ENCODE measurements around the gene THRB. TPM values are rescaled to one million over a fixed set of nuclear protein-coding genes. Genes with fewer than 3 reads are reported as not detected.

The THRB gene
- total RNA-seq, 2 experiments from 2014 or later = not detected

DNA sequence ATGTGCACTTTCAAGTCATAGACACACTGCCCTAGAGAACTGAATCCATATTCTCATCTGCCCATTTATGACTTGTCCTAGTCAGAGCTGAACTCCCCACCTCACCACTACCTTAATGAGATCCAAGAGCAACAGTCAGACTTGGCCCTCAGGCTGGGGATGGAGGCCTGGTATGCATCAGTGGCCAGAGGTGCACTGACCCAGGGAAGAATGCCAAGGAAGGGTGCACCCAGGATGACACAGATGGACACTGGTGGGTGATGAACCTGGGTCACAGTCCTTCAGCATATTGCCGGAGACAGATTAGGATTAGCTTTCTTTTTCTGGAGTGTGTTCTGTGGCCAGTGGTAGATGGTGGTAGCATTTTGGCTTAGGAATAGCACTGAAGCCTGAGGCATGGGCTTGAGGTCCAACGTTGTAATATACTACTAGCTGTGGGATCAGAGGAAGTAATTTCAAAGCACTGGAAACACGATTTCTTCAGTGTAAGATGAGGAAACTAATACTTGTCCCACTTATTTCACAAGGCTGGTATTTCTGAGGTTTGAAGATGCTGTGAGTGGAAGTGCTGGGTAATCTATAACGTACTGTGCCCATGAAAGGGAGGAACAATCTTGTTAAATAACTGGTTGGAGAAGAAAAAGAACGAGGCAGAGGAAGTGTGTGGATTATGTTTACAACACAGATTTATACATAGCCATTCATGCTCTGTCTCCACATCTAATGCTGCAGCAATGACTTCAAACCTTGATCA, 265.0 kb downstream of the THRB start:
- Mint-ChIP-seq H3K4me1 (no peaks in the 10 kb centered on the region), H3K36me3 (no peaks in the 10 kb centered on the region), H3K4me3 (no peak overlapping the region), H3K27me3 (peaks cover 7% of the 10 kb centered on the region), H3K9me3 (ENCODE audit: low read depth) (no peaks in the 10 kb centered on the region), H3K27ac (no peak overlapping the region)
- ATAC-seq (no peak), DNase-seq (no peak)
- CTCF ChIA-PET = no interaction called here

DNA sequence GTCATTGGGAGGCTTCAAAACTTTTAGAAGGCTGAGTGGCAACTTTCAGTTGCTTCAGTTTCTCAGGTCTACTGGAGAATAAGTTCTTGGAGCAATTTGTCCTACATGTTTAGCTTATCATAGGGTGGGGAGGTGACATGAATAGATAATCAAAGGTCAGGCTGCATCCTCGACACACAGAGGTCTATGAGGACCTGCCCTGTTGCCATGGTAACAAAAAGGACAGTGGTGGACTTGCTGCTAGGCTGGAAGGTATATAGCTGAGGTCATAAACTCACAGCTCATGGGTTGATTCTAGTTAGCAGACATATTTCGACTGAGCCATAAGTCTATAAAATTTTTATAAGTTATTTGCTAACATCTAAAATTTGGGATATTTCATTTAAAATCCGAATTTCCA, 267.0 kb downstream of the THRB start:
- Mint-ChIP-seq H3K4me1 (no peaks in the 10 kb centered on the region), H3K27ac (no peak overlapping the region), H3K27me3 (peaks cover 5% of the 10 kb centered on the region), H3K36me3 (no peaks in the 10 kb centered on the region), H3K4me3 (no peak overlapping the region), H3K9me3 (ENCODE audit: low read depth) (no peaks in the 10 kb centered on the region)
- CTCF ChIA-PET = interaction anchor here (1.3 to 1.6 kb wide), 2 partner anchors 9 to 42 kb away, joined by 3 read pairs; no protein-coding TSS in a partner anchor
- ATAC-seq (no peak), DNase-seq (no peak)

DNA sequence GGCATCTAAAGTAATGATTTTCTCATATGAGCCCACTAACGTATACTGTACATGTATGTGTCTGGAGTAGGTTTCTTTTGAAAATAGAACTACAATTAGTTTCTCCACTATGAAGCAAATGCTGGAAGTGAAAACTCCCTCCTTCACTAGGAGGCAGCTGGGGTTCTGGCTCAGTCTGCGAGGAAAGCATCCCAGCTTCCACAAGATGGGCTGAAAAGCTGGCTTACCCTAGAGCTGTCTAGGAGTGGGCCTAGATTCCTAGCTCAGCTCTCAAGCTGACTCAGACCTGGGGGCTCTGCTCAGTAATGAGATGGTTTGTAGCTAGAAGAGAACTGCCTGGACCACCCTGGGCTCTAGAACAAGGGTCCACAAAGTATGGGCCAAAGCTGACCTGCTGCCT, 268.3 kb downstream of the THRB start:
- H3K36me3 Mint-ChIP-seq = no peaks in the 10 kb centered on the region
- no peaks in the 10 kb centered on the region for H3K4me1 Mint-ChIP-seq
- CTCF ChIA-PET = interaction anchor here (1.3 kb wide), 1 partner anchor 41 kb away, joined by 3 read pairs; no protein-coding TSS in a partner anchor
- no peak for ATAC-seq
- peaks cover 6% of the 10 kb centered on the region for H3K27me3 Mint-ChIP-seq
- H3K4me3 Mint-ChIP-seq = no peak overlapping the region
- no peak for DNase-seq
- no peaks in the 10 kb centered on the region for H3K9me3 Mint-ChIP-seq (ENCODE audit: low read depth)
- no peak overlapping the region for H3K27ac Mint-ChIP-seq

DNA sequence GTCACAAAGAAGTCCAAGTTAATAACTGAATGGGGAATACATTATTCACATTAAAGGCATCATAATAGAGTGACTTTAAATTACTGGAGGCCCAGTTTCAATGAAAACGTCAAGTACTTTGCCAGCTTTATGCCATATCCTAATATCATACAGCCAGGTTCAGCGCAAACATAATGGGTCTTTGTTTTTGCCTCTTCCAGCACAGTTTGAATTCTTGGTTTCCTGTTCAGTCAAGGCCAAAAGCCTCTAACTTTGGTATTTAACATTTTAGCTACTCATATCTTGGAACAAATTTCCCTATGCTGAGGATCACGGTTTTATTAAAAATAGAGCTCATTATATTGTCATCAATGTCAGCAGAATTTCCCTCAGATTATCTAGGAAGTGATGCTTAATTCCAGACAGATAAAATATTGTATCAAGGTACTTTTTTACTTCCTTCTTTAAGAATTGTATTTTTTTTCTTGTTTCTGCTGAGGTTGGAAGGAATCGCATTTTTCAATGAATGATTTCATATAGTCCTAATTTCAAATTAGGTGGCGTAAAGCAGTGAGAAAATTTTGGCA, 269.2 kb downstream of the THRB start:
- Mint-ChIP-seq H3K9me3 (ENCODE audit: low read depth) (no peaks in the 10 kb centered on the region), H3K4me3 (no peak overlapping the region)
- CTCF ChIA-PET = interaction anchor here (1.0 to 1.3 kb wide), 2 partner anchors 12 to 39 kb away, joined by 3 read pairs; no protein-coding TSS in a partner anchor

DNA sequence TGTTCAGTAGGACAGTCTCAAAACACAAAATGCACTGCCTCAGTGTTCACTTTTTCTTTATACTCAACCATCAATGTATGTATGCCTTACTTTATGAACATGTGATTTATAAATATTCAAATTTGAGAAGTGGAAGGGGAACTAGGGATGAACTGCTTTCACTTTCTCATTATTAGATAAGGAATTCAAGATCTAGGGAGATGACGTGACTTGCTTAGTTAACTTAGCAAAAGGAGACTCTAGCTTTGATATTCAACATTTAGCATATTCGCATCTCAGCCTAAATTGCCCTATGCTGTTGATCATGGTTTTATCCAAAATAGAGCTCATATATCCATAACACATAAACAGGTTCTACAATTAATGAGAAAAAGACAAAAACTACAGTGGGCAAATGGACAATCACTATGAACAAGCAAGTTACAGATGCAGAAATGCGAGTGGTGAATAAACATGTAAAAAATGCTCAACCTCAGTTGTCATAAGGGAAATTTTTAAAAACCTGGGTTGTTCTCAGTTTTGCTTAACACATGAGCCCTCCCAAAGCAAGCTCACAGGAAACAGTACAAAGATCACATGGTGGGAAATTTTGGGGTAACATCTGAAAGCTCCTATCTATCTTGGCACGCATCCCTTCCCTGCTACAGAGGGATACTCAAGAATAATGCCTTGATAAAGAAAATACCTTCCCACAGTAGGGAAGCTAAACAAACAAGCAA, 269.8 kb downstream of the THRB start:
- CTCF ChIA-PET = interaction anchor here (1.0 to 1.3 kb wide), 2 partner anchors 12 to 39 kb away, joined by 3 read pairs; no protein-coding TSS in a partner anchor

More for the DNA sequence above, 269.2 kb downstream of the THRB start:
- peaks cover 9% of the 10 kb centered on the region for H3K27me3 Mint-ChIP-seq
- ATAC-seq (no peak), DNase-seq (no peak)
- no peak overlapping the region for H3K27ac Mint-ChIP-seq
- no peaks in the 10 kb centered on the region for H3K36me3 Mint-ChIP-seq
- H3K4me1 Mint-ChIP-seq = no peaks in the 10 kb centered on the region

DNA sequence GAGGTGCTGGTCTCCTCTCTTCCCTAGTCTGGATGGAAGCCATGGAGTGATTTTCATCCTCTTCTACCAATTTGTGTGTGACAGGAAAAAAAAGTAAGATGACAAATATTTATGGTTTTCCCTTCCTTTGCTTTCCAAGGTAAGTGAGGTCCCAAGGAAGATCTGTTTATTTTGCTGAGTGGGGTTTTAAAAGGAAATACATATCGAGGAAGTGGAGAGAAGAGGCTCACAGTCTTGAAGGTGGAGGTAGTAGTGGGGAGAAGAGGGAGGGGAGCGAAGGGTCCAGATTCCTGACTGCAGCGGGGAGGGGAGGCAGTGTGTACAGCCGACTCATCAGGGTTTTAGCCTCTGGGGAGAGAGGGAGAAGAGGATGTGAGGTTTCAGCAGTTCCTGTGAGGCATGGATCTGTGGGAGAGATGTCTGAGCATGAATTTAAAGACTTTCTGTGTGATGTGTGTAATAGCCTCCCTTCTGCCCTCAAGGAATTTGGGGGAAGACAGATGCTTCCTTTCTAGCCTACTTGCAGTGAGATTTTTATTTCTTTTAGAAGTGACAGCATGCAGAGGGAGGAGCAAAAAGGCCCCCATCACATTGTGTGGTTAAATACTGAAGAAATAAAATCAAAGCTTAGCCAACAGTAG, 272.4 kb downstream of the THRB start:
- Mint-ChIP-seq H3K27me3 (peaks cover 9% of the 10 kb centered on the region), H3K4me1 (no peaks in the 10 kb centered on the region), H3K36me3 (no peaks in the 10 kb centered on the region), H3K4me3 (no peak overlapping the region), H3K27ac (no peak overlapping the region), H3K9me3 (ENCODE audit: low read depth) (no peaks in the 10 kb centered on the region)
- no peak for DNase-seq
- CTCF ChIA-PET = no interaction called here
- ATAC-seq = no peak

More for the DNA sequence above, 269.8 kb downstream of the THRB start:
- Mint-ChIP-seq H3K27me3 (peaks cover 9% of the 10 kb centered on the region), H3K27ac (no peak overlapping the region), H3K9me3 (ENCODE audit: low read depth) (no peaks in the 10 kb centered on the region), H3K36me3 (no peaks in the 10 kb centered on the region), H3K4me1 (no peaks in the 10 kb centered on the region), H3K4me3 (no peak overlapping the region)
- DNase-seq (no peak), ATAC-seq (no peak)

DNA sequence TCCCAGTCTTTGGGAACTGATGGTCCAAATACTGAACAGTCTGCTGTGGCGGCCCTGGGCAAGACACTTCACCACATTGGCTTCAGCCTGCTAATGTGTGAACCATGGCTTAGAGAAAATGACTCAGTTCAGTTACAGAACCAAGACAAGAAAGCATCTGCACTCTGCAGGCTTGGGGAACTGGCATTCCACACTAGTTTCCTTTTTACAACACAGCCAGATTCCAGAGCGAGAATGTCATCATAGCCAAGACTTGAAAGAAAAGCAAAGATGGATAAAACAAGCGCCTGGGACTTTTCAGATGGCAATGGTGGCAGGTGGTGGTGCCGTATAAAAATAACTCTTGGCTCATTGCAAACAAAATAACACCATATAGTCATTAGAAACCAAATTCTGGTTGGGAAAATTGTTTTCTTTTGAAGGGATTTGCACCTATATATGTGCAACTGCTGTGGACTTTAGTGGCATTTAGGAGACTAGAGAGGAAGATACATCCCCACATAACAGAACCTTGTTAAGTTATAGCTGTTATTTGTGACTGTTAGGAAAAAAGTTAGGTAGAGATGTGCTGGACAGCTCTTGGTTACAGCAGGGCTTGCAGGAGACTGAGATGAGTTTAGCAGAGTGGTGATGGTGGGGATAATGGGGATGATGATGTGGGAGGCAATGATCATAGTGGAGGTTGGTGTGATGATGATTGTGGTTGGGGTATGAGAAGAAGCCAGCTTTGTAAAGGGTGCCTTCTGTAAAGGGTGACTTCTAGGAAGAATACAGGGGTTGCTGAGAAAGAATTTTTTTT, 273.6 kb downstream of the THRB start:
- ATAC-seq (no peak), DNase-seq (no peak)
- Mint-ChIP-seq H3K4me3 (no peak overlapping the region), H3K4me1 (no peaks in the 10 kb centered on the region), H3K27ac (no peak overlapping the region), H3K36me3 (no peaks in the 10 kb centered on the region), H3K9me3 (ENCODE audit: low read depth) (no peaks in the 10 kb centered on the region), H3K27me3 (peaks cover 9% of the 10 kb centered on the region)
- CTCF ChIA-PET = no interaction called here

DNA sequence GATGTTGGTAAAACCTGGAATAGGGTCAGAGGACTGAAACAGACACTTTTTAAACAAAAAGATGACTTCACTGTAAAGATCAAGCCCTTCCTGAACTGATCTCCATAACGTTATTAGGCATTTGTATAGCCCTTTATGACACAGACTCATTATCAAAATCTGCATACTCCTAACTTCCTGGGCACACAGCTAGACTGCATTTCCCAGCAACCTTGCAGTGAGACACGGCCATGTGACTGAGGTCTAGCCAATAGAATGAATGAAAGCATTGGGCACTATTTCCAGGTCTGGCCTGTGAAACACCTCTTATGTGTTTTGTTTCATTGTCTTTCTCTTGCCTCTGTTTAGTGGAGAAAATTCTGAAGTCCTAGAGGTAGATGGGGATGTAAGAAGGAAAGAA, 279.1 kb downstream of the THRB start:
- no peak for ATAC-seq
- DNase-seq = no peak
- H3K36me3 Mint-ChIP-seq = no peaks in the 10 kb centered on the region
- peaks cover 3% of the 10 kb centered on the region for H3K27me3 Mint-ChIP-seq
- H3K27ac Mint-ChIP-seq = no peak overlapping the region
- no peaks in the 10 kb centered on the region for H3K4me1 Mint-ChIP-seq
- CTCF ChIA-PET = no interaction called here
- H3K4me3 Mint-ChIP-seq = no peak overlapping the region
- no peaks in the 10 kb centered on the region for H3K9me3 Mint-ChIP-seq (ENCODE audit: low read depth)

DNA sequence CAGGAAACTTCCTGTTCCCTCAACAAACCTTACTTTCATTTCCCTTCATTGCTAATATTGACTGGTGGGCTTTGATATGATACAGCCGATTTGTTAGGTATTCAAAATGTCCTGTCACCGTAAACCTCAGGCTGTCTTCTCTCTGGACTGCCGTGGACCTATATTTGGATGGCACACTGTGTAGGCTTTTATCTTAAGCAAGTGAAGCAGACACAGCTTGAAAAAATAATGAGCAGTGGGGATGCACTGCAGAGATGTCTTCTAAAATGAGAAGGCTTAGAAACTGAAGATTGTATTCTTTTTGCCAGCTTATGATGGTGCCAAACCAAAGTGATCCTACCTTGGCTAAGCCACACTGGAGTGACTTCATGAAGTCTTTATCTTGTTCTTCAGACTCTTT, 283.3 kb downstream of the THRB start:
- H3K4me1 Mint-ChIP-seq = no peaks in the 10 kb centered on the region
- H3K4me3 Mint-ChIP-seq = no peak overlapping the region
- CTCF ChIA-PET = no interaction called here
- peaks cover 3% of the 10 kb centered on the region for H3K27me3 Mint-ChIP-seq
- no peak overlapping the region for H3K27ac Mint-ChIP-seq
- H3K36me3 Mint-ChIP-seq = no peaks in the 10 kb centered on the region
- no peaks in the 10 kb centered on the region for H3K9me3 Mint-ChIP-seq (ENCODE audit: low read depth)
- DNase-seq (no peak), ATAC-seq (no peak)

DNA sequence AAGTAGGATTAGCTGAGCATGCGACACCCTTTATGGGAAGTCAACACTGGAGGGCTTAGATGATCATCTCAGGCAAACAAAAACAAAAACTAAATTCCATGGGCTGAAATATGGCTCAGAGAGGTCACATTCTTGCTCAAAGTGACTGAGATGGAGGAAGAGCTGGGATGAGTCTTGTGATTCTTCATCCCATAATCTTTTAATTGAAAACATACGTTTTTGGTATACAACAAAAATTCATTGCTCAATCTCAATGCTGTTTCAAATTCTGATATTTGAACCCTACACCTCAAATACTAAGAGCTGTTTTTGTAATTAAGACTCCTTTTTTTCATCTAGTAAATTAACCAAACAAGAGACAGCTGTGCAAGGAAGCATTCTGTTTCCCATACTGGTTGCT, 292.6 kb downstream of the THRB start:
- Mint-ChIP-seq H3K27me3 (peaks cover 19% of the 10 kb centered on the region), H3K27ac (no peak overlapping the region), H3K4me3 (no peak overlapping the region), H3K9me3 (ENCODE audit: low read depth) (peaks cover 4% of the 10 kb centered on the region), H3K4me1 (no peaks in the 10 kb centered on the region), H3K36me3 (no peaks in the 10 kb centered on the region)
- no peak for ATAC-seq
- DNase-seq = no peak
- CTCF ChIA-PET = no interaction called here

DNA sequence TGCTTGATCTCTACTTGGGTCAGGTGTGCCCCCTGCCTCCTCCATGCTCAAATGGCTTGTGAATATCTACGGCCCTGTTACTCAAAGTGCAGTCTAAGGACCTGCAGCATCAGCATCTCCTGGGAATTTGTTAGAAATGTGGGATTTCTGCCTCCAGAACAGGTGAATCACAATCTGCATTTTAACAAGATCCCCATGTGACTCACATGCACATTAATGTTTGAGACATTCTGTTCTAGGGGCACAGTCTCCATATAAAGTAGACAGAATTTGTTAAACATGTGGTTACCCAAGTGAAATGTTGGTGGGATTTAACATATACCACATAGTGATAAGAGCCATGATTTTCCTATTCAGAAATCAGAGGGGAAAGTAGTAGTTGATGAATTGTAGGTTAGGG, 293.3 kb downstream of the THRB start:
- ATAC-seq (no peak), DNase-seq (no peak)
- H3K9me3 Mint-ChIP-seq (ENCODE audit: low read depth) = peaks cover 4% of the 10 kb centered on the region
- no peak overlapping the region for H3K4me3 Mint-ChIP-seq
- peaks cover 21% of the 10 kb centered on the region for H3K27me3 Mint-ChIP-seq
- H3K36me3 Mint-ChIP-seq = no peaks in the 10 kb centered on the region
- no peaks in the 10 kb centered on the region for H3K4me1 Mint-ChIP-seq
- no peak overlapping the region for H3K27ac Mint-ChIP-seq
- CTCF ChIA-PET = no interaction called here

DNA sequence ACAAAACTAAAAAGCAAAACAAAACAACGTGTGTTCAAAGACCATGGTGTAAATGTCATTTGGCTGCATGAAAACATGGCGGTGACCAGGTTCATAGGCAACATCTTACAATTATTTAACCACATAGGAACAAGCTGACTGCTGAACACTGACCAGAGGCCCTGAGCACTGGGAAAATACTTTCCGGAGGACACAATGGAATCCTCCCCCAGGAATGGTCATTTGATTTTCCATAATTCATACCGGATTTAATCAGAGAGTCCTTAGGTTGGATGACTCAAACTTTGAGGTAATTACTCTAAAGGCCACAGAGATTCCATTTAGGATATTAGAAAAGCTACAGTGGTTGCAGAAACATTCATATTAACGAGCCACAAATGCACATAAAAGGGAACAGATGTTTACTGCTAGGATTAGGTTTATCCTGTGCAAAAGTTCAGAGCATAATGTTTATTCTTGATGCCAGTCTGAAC, 294.8 kb downstream of the THRB start:
- DNase-seq = no peak
- Mint-ChIP-seq H3K4me3 (no peak overlapping the region), H3K27me3 (peaks cover 19% of the 10 kb centered on the region), H3K36me3 (no peaks in the 10 kb centered on the region), H3K9me3 (ENCODE audit: low read depth) (peaks cover 2% of the 10 kb centered on the region), H3K4me1 (no peaks in the 10 kb centered on the region), H3K27ac (no peak overlapping the region)
- CTCF ChIA-PET = no interaction called here
- ATAC-seq = no peak

DNA sequence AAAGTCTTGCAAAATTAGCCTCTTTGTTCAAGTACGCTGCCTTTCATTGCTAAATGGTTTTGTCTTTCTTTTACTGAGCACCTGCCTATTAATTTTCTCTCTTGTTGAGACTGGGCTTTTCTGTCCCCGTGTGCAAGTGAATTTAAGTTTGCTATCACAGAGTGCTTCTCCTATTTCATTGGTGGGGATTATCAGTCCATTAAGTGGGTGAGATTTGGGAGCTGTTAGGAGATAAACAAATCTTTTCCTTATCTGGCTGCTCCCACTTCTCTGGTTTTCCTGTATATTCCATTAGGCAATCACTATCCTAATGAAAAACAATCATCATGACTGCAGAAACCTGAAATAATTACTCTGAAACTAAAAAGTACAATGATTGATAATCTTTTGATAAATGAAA, 295.4 kb downstream of the THRB start:
- DNase-seq (no peak), ATAC-seq (no peak)
- H3K36me3 Mint-ChIP-seq = no peaks in the 10 kb centered on the region
- peaks cover 18% of the 10 kb centered on the region for H3K27me3 Mint-ChIP-seq
- H3K4me1 Mint-ChIP-seq = no peaks in the 10 kb centered on the region
- H3K27ac Mint-ChIP-seq = no peak overlapping the region
- H3K9me3 Mint-ChIP-seq (ENCODE audit: low read depth) = no peaks in the 10 kb centered on the region
- CTCF ChIA-PET = no interaction called here
- no peak overlapping the region for H3K4me3 Mint-ChIP-seq

Measured in activated CD8-positive, alpha-beta memory T cell treated with anti-CD3 and anti-CD28 coated beads, Interleukin-2, amount 10 ng/mL, durations not matched to agents 7 days and 5 days (primary cell).